KBM-7 (cell line): ENCODE results near the gene HSD17B11.
A peak's percentile ranks its signal among the peaks of the same experiment; 100 is the strongest.
"Not testable (repeated sequence)": the region's sequence is repeated elsewhere in the genome, so short reads cannot be mapped to it uniquely, and the experiment has no call there.

Source experiments
- DNase-seq: peaks from one replicate; pipeline ENCODE4 v3.0.0-alpha.2; 2015
- in situ Hi-C: fragments of 300-500 bp; cut with MboI; formaldehyde crosslinking; loops from 2 replicates; pipeline ENCODE4 v1.14.3; 2020; ENCODE audit warnings: low sequenced_read_pairs, low pct_unique_long_range_greater_than_20kb, mixed read lengths

HSD17B11 gene

DNA sequence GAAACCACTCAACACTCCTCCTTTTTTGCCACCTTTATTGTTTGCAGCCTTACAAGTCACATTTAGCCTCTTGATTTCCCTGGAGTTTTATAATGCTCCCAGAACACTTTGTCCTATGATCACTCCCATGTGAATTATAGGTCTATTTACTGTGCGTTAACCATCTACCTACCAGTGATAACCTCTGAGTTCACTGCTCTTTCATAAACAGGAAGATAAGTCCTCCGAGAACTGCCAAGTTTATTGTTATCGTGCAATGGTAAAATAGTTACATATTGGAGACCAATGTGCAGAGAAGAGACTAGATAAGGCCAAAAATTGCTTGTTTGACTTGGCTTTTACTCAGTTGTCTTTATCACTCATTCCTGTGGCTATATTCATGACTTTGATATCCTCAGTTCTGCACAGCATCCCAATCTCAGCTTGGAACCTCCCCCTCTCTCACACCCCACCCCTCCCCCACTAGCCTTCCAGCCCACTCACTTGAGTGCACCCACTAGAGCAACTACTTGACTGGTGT, 18.5 kb upstream of the HSD17B11 start:
- no peak for DNase-seq
- in situ Hi-C loops = no loop called here

DNA sequence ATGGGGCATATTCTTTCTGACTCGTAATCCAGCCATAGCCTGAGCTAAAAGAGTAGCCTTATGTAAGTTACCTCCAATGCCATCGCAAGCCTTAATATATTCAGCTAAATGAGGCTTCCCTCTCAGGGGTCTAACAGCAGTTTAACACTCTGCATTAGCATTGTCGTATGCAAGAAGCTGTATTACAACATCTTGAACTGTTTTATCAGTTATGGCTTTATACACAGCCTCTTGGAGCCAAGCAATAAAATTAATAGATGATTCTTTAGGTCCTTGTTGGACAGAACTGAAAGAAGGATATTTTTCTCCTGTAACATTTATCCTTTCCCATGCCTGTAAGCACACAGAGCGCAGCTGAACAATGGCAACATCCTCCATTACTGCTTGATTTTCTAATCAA, 15.9 kb upstream of the HSD17B11 start:
- in situ Hi-C loops, DNase-seq: not testable (repeated sequence)

DNA sequence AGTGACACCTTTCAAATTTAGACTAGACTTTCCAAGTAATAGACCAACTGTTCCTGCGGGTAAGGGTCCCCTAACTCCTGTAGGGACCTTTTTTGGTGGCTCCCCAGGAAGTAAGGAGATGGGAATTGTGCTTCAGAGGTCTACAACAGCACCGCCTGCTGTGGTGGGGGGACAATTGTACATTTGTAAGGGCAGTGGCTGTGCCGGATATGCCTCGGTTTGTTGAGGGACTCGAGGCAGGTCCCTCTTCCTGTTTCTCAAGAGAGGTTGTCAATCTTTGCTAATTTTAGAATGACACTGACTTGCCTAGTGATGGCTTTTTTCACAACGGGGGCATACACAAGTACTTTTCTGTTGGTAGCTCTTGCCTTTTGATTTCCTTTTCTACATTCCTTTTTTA, 15.5 kb upstream of the HSD17B11 start:
- in situ Hi-C loops = no loop called here
- DNase-seq = peak; percentile 91

DNA sequence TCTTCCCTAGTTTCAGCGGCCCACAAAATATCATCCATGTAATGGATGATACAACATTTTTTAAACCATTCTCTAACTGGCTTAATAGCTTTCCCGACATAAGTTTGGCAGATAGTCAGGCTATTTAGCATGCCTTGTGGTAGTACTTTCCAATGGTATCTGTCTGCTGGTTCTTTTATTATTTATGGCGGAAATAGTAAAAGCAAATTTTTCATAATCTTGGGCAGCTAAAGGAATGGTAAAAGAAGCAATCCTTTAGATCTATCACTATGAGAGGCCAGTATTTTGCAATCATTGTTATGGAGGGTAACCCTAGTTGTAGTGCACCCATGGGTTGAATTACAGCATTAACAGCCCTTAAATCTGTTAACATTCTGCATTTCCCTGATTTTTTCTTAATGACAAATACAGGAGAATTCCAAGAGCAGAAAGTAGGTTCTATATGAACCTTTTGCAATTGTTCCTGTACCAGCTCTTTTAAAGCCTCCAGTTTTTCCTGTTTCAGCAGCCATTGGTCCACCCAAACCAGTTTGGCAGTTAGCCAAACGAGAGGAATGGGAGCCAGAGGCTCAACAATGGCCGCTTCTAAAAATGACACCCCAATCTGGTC, 14.3 kb upstream of the HSD17B11 start:
- in situ Hi-C loops = no loop called here

DNA sequence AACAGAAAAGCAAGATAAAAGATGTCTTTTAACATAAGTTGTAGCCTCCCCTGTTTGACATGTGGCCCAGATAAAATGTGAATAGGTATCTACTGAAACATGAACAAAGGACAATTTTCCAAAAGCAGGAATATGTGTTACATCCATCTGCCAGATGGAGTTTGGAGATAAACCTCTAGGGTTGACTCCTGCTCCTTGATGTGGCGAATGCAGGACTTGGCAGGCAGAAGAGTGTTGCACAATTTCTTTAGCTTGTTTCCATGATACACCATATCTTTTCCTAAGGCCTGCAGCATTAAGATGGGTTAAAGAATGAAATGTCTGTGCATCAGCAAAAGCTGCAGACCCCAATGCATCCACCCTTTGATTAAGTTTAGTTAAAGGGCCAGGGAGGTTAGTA, 12.7 kb upstream of the HSD17B11 start:
- in situ Hi-C loops = not testable (repeated sequence)
- peak; percentile 29 for DNase-seq

More for the DNA sequence above, 14.3 kb upstream of the HSD17B11 start:
- no peak for DNase-seq

DNA sequence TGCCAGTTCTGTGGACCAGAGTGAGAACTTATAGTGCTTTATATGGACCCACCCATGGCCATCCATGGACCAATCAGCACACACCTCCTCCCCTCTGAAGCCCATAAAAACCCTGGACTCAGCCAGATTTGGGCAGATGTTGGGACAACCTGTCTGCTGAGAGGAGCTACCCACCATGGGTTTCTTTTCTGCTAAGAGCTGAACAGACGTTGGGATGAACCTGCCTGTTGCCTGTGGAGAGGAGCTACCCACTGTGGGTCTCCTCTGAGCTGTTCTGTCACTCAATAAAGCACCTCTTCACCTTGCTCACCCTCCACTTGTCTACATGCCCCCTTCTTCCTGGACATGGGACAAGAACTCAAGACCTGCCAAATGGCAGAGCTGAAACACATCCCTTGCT, 9.0 kb upstream of the HSD17B11 start:
- in situ Hi-C loops = no loop called here

DNA sequence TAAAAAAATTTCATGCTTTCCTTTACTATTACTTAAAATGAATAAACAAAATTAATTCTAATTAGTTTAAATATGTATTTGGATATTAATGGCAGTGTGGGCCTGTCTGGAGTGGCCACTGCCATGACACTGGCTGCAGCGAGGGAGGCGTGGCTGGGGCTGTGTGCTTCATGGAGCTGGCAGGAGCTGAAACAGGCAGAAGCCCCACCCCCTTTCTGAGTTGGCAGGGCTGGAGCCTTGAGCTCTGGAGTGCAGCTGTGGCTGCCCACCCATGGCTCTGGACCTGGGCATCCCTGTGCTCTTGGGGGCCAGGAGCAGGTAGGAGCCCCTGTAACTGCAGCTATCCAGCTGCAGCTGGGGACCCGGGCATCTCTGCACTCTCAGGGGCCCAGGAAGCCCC, 8.2 kb upstream of the HSD17B11 start:
- DNase-seq = no peak
- in situ Hi-C loops = no loop called here

More for the DNA sequence above, 9.0 kb upstream of the HSD17B11 start:
- DNase-seq = no peak

DNA sequence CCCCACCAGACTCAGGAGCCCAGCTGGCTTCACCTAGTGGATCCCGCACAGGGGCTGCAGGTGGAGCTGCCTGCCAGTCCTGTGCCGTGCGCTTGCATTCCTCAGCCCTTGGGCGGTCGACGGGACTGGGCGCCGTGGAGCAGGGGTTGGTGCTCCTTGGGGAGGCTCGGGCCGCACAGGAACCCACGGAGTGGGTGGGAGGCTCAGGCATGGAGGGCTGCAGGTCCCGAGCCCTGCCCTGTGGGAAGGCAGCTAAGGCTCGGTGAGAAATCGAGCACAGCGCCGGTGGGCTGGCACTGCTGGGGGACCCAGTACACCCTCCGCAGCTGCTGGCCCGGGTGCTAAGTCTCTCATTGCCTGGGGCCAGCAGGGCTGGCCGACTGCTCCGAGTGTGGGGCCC, 4.9 kb upstream of the HSD17B11 start:
- in situ Hi-C loops, DNase-seq: not testable (repeated sequence)

DNA sequence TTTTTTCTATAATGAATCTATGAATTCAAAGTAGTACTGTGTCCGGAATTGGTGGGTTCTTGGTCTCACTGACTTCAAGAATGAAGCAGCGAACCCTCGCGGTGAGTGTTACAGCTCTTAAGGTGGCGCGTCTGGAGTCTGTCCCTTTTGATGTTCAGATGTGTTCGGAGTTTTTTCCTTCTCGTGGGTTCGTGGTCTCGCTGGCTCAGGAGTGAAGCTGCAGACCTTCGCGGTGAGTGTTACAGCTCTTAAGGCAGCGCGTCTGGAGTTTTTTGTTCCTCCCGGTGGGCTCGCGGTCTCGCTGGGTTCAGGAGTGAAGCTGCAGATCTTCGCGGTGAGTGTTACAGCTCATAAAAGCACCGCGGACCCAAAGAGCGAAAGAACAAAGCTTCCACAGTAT, 4.1 kb upstream of the HSD17B11 start:
- in situ Hi-C loops = not testable (repeated sequence)

DNA sequence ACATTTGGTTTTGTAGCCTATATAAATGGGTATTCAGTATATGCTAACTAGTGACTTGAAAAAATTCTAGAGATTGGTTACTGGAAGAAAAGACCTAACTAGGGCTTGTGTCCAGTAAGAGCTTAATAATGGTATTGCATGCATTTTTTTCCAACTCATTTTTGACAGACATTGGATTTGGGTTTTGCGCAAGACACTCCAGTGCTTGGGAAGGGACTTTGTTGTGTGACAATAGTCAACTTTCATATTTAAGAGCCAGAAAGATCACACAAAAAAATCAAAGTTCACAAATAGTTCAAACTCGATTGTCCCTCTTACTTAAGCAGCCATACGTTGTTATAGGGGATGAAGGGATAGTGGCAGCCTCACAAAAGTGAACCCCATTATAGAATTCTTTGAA, 1.2 kb upstream of the HSD17B11 start:
- DNase-seq = no peak
- in situ Hi-C loops = no loop called here

More for the DNA sequence above, 4.1 kb upstream of the HSD17B11 start:
- DNase-seq = not testable (repeated sequence)

DNA sequence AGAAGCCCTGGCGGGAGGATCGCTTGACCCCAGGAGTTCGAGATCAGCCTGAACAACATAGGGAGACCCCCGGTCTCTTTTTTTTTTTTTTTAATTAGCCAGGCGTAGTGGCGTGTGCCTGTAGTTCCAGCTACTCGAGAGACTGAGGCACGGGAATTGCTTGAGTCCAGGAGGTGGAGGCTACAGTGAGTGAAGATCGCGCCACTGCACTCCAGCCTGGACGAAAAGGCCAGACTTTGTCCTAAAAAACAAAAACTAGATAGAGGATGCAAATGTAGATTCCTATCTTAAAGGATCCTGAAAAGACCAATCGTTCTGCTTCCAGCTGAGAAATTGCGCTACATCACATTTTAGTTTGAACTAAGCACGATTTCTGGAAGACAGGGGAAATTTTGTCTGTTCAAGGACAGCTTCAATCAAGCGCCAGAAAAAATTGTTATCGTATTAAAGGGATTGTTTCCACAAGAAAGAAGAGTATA, 627 bp upstream of the HSD17B11 start:
- in situ Hi-C loops = no loop called here
- no peak for DNase-seq

DNA sequence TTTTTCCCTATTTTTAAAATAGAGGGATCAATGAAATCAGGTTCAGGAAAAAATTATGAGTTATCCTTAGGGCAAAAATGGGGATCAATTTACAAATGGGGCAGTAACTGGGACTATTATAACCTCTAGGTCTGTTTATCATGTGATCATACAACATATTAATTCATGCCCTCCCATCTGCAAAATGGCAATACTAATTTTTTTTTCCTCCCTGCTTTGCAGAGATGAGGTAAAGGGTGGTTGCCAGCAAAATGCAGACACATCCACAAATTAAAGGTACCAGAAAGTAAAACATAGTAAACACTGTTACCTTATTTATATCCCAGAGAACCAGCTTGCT, 467 bp downstream of the HSD17B11 start:
- in situ Hi-C loops = no loop called here
- DNase-seq = no peak

DNA sequence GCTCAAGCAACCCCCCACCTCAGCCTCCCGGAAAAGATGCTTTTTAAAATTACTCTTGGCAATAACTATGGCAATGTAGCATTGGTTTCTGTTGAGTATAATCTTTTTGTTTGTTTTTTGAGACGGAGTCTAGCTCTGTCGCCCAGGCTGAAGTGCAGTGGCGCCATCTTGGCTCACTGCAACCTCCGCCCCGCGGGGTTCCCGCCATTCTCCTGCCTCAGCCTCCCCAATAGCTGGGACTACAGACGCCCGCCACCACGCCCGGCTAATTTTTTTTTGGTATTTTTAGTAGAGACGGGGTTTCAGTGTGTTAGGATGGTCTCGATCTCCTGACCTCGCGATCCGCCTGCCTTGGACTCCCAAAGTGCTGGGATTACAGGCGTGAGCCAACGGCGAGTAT, 933 bp downstream of the HSD17B11 start:
- in situ Hi-C loops = not testable (repeated sequence)
- peak; percentile 47 for DNase-seq

DNA sequence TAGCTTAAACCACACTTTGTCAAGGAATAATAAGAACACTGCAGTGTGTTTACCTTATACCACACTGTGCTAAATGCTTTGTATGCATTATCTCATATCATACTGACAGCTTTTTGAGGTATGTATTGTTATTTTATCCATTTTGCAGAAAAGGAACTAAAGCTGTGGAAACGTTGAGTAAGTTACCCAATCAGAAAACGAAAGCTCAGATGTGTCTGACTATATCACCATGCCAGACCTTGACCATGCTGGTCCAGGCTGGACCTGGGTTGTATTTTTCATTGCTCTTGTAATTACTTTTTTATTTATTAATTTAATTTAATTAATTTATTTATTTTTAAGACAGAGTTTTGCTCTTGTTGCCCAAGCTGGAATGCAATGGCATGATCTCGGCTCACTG, 2.1 kb downstream of the HSD17B11 start:
- DNase-seq = peak; percentile 25
- in situ Hi-C loops = no loop called here

DNA sequence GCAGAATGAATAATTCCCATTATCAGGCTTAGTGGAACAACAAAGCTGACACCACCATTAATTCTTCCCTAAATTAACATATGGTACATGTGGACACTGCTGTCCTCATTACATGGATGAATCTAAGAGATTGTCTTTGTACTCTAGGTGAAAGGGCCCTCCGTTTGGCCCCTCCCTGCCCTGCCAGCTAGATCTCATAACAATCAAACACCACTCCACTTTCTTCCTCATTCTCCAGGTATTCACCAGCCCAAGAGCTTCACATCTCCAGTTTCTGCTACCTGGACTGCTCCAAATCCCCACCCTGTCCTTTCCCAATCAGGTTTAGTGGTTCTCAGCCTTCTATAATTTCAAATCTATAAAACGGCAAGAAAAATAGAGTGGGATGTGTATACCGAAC, 3.8 kb downstream of the HSD17B11 start:
- no peak for DNase-seq
- in situ Hi-C loops = no loop called here

DNA sequence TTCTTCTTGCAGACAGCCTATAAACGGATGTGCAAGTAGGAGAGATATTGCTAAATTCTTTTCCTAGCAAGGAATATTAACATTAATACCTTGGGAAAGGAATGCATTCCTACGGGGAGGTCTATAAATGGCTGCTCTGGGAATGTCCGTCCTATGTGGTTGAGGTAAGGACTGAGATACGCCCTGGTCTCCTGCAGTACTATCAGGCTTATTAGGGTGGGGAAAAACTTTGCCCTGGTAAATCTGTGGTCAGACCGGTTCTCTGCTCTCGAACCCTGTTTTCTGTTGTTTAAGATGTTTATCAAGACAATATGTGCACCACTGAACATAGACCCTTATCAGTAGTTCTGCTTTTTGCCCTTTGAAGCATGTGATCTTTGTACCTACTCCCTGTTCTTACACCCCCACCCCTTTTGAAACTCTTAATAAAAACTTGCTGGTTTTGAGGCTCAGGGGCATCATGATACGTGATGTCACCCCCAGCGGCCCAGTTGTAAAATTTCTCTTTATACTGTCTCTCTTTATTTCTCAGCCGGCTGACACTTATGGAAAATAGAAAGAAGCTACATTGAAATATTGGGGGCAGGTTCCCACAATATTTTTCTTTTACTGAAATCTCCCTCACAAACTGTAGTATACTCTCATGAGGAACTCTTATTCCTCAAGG, 6.4 kb downstream of the HSD17B11 start:
- in situ Hi-C loops, DNase-seq: not testable (repeated sequence)

DNA sequence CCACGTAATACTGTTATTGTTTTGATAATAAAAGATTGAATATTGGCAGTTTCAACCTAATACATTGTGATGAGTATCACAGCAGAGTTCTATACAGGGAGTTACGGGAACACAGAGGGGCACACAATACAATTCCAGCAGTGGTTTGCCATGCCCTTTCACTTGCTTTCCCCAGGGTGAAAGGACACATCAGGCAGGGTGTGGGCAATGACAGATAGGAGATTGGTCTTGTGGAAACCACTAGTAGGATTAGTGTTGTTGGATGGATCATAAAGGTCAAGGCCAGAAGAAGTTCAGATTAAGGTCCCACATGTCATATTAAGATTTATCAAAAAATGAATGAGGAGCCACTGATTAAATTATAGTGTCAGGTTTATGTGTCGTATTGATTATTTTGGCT, 8.1 kb downstream of the HSD17B11 start:
- in situ Hi-C loops = no loop called here
- DNase-seq = no peak

DNA sequence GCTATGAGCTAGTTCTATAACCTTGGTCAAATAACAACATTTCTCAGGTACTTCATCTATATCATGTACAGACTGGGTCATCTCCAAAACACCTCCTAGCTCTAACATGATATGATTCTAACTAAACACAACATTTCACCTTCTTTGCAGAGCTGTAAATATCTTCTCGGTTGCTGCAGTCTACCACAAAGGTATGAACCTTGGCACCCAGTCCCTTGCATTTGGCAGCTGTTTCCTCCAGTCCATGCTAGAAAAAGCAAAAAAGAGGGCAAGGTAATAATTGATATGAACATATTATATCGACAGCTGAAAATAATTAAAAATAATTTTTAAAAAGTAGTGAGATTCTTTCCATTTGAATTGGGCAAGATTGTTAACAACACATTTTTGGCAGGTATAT, 8.9 kb downstream of the HSD17B11 start:
- in situ Hi-C loops = no loop called here
- no peak for DNase-seq

DNA sequence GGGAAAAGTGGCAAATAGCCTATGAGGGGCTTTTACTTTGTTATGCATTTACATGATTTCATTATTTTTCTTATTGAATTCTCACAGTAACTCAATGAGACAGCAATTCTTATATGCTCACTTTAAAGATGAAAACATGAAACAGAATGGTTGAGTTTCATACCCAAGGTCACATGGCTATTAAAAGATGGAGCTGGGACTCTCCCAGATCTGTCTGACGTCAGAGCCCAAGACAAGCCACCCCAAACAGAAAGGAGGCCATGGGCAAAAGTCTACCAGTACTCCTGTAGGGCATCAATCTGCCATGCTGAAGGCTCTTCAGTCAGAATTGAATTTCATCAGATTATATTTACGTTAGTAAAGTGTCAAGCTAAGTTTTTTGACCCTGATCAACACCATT, 13.2 kb downstream of the HSD17B11 start:
- no peak for DNase-seq
- in situ Hi-C loops = no loop called here

DNA sequence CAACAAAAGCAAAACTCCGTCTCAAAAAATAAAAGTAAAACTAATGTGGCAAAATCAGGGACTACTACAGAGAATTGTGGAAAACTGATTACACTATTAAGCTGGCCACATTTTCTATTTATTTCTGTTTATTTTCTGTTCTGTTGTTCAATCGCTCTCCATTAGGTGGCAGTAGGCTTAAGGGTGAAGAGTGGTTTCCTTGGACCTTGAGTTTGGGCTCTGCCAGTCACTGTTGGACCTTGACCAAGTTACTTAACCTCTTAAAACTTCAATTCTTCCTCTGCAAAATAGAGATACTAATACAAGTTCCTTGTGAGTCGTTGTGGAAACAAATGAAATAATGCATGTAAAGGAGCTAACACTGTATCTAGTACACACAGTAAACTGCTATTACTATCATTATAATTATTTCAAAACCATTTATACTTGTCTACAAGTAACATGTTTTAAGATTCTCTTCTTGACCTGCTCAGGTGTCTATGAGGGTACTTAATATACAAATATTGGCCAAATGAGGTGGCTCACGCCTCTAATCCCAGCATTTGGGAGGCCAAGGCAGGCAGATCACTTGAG, 15.2 kb downstream of the HSD17B11 start:
- peak; percentile 60 for DNase-seq
- in situ Hi-C loops = no loop called here
